Measurements from ENCODE around the gene LGALS9. TPM values are rescaled to one million over a fixed set of nuclear protein-coding genes. Genes with fewer than 3 reads are reported as not detected.
"Not testable (repeated sequence)": the region's sequence is repeated elsewhere in the genome, so short reads cannot be mapped to it uniquely, and the experiment has no call there.

Gene LGALS9
- total RNA-seq, 2 experiments from 2014 or later = 33.7 to 33.8 TPM

- intact Hi-C loops (cut with DNase I, micrococcal nuclease) = no loop called here
- ChIA-PET CTCF (interaction anchor here (0.6 kb wide), 1 partner anchor 9 kb away, joined by 3 read pairs; no protein-coding TSS in a partner anchor), POLR2A (no interaction called here)
- DNase-seq (no peak), ATAC-seq (no peak)
- no peaks in the 10 kb centered on the region for H3K36me3 Mint-ChIP-seq (ENCODE audit: low read depth)
- no peak overlapping the region for H3K27ac Mint-ChIP-seq
- H3K9me3 Mint-ChIP-seq (ENCODE audit: low read depth) = peaks cover 20% of the 10 kb centered on the region
- H3K4me1 Mint-ChIP-seq = no peaks in the 10 kb centered on the region
- no peak overlapping the region for H3K4me3 Mint-ChIP-seq
- H3K27me3 Mint-ChIP-seq = peaks cover 12% of the 10 kb centered on the region
These were observed 59.9 kb downstream of the LGALS9 start for GRCh38 chr17:27690882-27691281.

- POLR2A ChIA-PET = not testable (repeated sequence)
These were observed 64.3 kb downstream of the LGALS9 start for GRCh38 chr17:27695254-27695814.

More at GRCh38 chr17:27695254-27695814, 64.3 kb downstream of the LGALS9 start:
- H3K36me3 Mint-ChIP-seq (ENCODE audit: low read depth); H3K4me3 Mint-ChIP-seq; H3K27me3 Mint-ChIP-seq; H3K27ac Mint-ChIP-seq; DNase-seq; ATAC-seq; intact Hi-C loops (cut with DNase I, micrococcal nuclease); H3K4me1 Mint-ChIP-seq; CTCF ChIA-PET: not testable (repeated sequence)
- peaks cover 24% of the 10 kb centered on the region for H3K9me3 Mint-ChIP-seq (ENCODE audit: low read depth)

Other genes with a start within 250 kb of the LGALS9 start
- gene KSR1, start 174.7 kb upstream of the LGALS9 start, total RNA-seq = 100 to 1,000 TPM in 1 of 2 experiments, 10 to 100 TPM in 1; 96.6 to 113 TPM
- gene NOS2, start 169.3 kb downstream of the LGALS9 start, total RNA-seq = under 1 TPM; 0.07 to 0.09 TPM

All from activated CD4-positive, alpha-beta T cell treated with anti-CD3 and anti-CD28 coated beads for 36 hours (primary cell).